Upper lobe of left lung (tissue), 6 donors: Measurements from ENCODE around the gene PRR23B. TPM values are rescaled to one million over a fixed set of nuclear protein-coding genes. Genes with fewer than 3 reads are reported as not detected.

Experiments
- ATAC-seq, 2 donors: fragments of 200-7000 bp; cut with Tn5 transposase; one replicate each; pipeline ENCODE4 v1.9.1; 2022; ENCODE audit warnings: mild to moderate bottlenecking in 2 of 2, moderate library complexity in 2 of 2; ENCODE audit not compliant: low FRiP score in 2 of 2
- DNase-seq, 2 donors: peaks; one replicate each; pipeline ENCODE4 v3.0.0-alpha.2; 2019 to 2020
- H3K27ac ChIP-seq, 4 donors: fragments of 200-600 bp; sonication (generic); one replicate each; pipeline ENCODE4 v1.5.1; 2016 to 2019
- H3K27me3 ChIP-seq, 4 donors: fragments of 200-600 bp; sonication (generic); one replicate each; pipeline ENCODE4 v1.5.1; 2017 to 2019
- H3K36me3 ChIP-seq, 4 donors: fragments of 200-600 bp; sonication (generic); one replicate each; pipeline ENCODE4 v1.5.1; 2016 to 2019
- H3K4me1 ChIP-seq, 4 donors: fragments of 200-600 bp; sonication (generic); one replicate each; pipeline ENCODE4 v1.5.1; 2018 to 2019
- H3K4me3 ChIP-seq, 4 donors: fragments of 200-600 bp; sonication (generic); one replicate each; pipeline ENCODE4 v1.5.1; 2017 to 2019; ENCODE audit warnings: mild to moderate bottlenecking in 2 of 4, moderate library complexity in 1 of 4
- H3K9me3 ChIP-seq, 4 donors: fragments of 200-600 bp; sonication (generic); one replicate each; pipeline ENCODE4 v1.5.1; 2018 to 2019
- EP300 ChIP-seq, 4 donors: sonication (generic); formaldehyde crosslinking; IDR thresholded peaks; one replicate each; pipeline ENCODE4 v1.5.1; 2017; ENCODE audit warnings: antibody characterized with exemption in 4 of 4, control low read depth in 2 of 4
- POLR2A ChIP-seq, 4 donors: fragments of 450-650 bp; IDR thresholded peaks; one replicate each; pipeline ENCODE4 v1.5.1; 2016 to 2017; ENCODE audit warnings: antibody characterized with exemption in 4 of 4, mild to moderate bottlenecking in 2 of 4
- POLR2AphosphoS5 ChIP-seq, 2 donors: sonication (generic); formaldehyde crosslinking; IDR thresholded peaks; one replicate each; pipeline ENCODE4 v1.5.1; 2017; ENCODE audit warnings: antibody characterized with exemption in 2 of 2
- WGBS, 2 donors: methylation state at CpG; one replicate each; pipeline ENCODE4 v1.1.5; 2017 to 2018; 5-methylcytosine and 5-hydroxymethylcytosine counted together
- total RNA-seq, 6 donors: library from RNA; depleted of rRNA in 4 of 6; stranded (reverse); fragments of >200 nt in 4 of 6; gene quantifications; one replicate each; pipeline versions ENCODE4 v1.1.0 to v1.2.1, GENCODE V29; 2016 to 2021
- TF ChIP-seq, protein P1 (sequence below), 6 experiments: fragments of 450-650 bp in 4 of 6; fragments of 200-600 bp in 2 of 6; sonication (generic) in 2 of 6; IDR thresholded peaks; one replicate each; pipeline ENCODE4 v1.5.1; 2016 to 2019; ENCODE audit warnings: antibody characterized with exemption in 6 of 6
- donor health status: DM: no; HTN: no; CAD: no; lungs with moderate emphysema.
- donor health status: DM: no; HTN: yes; CAD: no; lungs with severe emphysema.

Gene PRR23B
- total RNA-seq, 6 donors from 2014 or later: not detected

GRCh38 chr3:138975351-138975750, 45.4 kb downstream of the PRR23B start:
- H3K9me3 ChIP-seq: no peaks in the 10 kb centered on the region
- DNase-seq (peak in 1 of 2 donors; percentile 65), ATAC-seq (no peak)
- no peak for TF ChIP-seq POLR2AphosphoS5 (IDR thresholded peaks at IDR 0.05)
- no peak for TF ChIP-seq POLR2A (IDR thresholded peaks at IDR 0.05)
- TF ChIP-seq, protein P1, sequence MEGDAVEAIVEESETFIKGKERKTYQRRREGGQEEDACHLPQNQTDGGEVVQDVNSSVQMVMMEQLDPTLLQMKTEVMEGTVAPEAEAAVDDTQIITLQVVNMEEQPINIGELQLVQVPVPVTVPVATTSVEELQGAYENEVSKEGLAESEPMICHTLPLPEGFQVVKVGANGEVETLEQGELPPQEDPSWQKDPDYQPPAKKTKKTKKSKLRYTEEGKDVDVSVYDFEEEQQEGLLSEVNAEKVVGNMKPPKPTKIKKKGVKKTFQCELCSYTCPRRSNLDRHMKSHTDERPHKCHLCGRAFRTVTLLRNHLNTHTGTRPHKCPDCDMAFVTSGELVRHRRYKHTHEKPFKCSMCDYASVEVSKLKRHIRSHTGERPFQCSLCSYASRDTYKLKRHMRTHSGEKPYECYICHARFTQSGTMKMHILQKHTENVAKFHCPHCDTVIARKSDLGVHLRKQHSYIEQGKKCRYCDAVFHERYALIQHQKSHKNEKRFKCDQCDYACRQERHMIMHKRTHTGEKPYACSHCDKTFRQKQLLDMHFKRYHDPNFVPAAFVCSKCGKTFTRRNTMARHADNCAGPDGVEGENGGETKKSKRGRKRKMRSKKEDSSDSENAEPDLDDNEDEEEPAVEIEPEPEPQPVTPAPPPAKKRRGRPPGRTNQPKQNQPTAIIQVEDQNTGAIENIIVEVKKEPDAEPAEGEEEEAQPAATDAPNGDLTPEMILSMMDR (IDR thresholded peaks at IDR 0.05): no peak
- no peak for TF ChIP-seq EP300 (IDR thresholded peaks at IDR 0.05)
- H3K27ac ChIP-seq: no peak overlapping the region
- no peak overlapping the region for H3K4me3 ChIP-seq
- H3K27me3 ChIP-seq: no peaks in the 10 kb centered on the region
- H3K36me3 ChIP-seq: no peaks in the 10 kb centered on the region
- H3K4me1 ChIP-seq: no peaks in the 10 kb centered on the region
- 88 to 94% methylated on average over 8 of the region's 8 CpGs for WGBS, 2 donors

GRCh38 chr3:138974462-138974861, 46.3 kb downstream of the PRR23B start:
- TF ChIP-seq POLR2AphosphoS5 (IDR thresholded peaks at IDR 0.05) (no peak), POLR2A (IDR thresholded peaks at IDR 0.05) (no peak)
- Histone ChIP-seq H3K4me1 (no peaks in the 10 kb centered on the region), H3K27me3 (no peaks in the 10 kb centered on the region), H3K36me3 (no peaks in the 10 kb centered on the region), H3K4me3 (no peak overlapping the region), H3K9me3 (no peaks in the 10 kb centered on the region), H3K27ac (no peak overlapping the region)
- ATAC-seq: no peak
- WGBS, 2 donors: 62 to 73% methylated on average over 5 of the region's 5 CpGs
- DNase-seq: no peak

- Histone ChIP-seq H3K36me3 (no peaks in the 10 kb centered on the region), H3K9me3 (no peaks in the 10 kb centered on the region), H3K27me3 (no peaks in the 10 kb centered on the region), H3K4me3 (no peak overlapping the region), H3K27ac (no peak overlapping the region), H3K4me1 (no peaks in the 10 kb centered on the region)
- TF ChIP-seq POLR2A (IDR thresholded peaks at IDR 0.05) (no peak), POLR2AphosphoS5 (IDR thresholded peaks at IDR 0.05) (no peak), EP300 (IDR thresholded peaks at IDR 0.05) (no peak)
- TF ChIP-seq, protein P1 (IDR thresholded peaks at IDR 0.05): no peak
- WGBS, 2 donors: 77 to 88% methylated on average over 4 to 5 of the region's 5 CpGs
- DNase-seq (no peak), ATAC-seq (no peak)
Observed at GRCh38 chr3:138972941-138973340, 47.8 kb downstream of the PRR23B start.

GRCh38 chr3:138971766-138972320, 48.9 kb downstream of the PRR23B start:
- TF ChIP-seq, protein P1 (IDR thresholded peaks at IDR 0.05): no peak
- no peak for TF ChIP-seq POLR2A (IDR thresholded peaks at IDR 0.05)
- no peak for TF ChIP-seq EP300 (IDR thresholded peaks at IDR 0.05)
- TF ChIP-seq POLR2AphosphoS5 (IDR thresholded peaks at IDR 0.05): no peak
- no peaks in the 10 kb centered on the region for H3K27me3 ChIP-seq
- no peak overlapping the region for H3K4me3 ChIP-seq
- no peaks in the 10 kb centered on the region for H3K36me3 ChIP-seq
- DNase-seq (no peak), ATAC-seq (no peak)
- WGBS, 2 donors: 45 to 53% methylated on average over 5 of the region's 6 CpGs
- H3K27ac ChIP-seq: no peak overlapping the region
- no peaks in the 10 kb centered on the region for H3K9me3 ChIP-seq
- H3K4me1 ChIP-seq: no peaks in the 10 kb centered on the region

Other genes starting within 250 kb of the PRR23B start
- 10 to 100 TPM; 26.1 to 77.2 (median 40.6) TPM for gene PIK3CB, start 186.0 kb downstream of the PRR23B start, total RNA-seq
- gene FOXL2, start 73.8 kb downstream of the PRR23B start, total RNA-seq: under 1 TPM in 2 of 6 donors, not detected in 4; 0.06 to 0.07 TPM
- gene FOXL2NB, start 73.7 kb downstream of the PRR23B start, total RNA-seq: under 1 TPM in 1 of 6 donors, not detected in 5; 0.07 TPM
- not detected for gene PRR23A, start 14.7 kb downstream of the PRR23B start, total RNA-seq
- not detected for gene PRR23C, start 24.0 kb upstream of the PRR23B start, total RNA-seq